ENCODE data around the gene ACADS.

DNA sequence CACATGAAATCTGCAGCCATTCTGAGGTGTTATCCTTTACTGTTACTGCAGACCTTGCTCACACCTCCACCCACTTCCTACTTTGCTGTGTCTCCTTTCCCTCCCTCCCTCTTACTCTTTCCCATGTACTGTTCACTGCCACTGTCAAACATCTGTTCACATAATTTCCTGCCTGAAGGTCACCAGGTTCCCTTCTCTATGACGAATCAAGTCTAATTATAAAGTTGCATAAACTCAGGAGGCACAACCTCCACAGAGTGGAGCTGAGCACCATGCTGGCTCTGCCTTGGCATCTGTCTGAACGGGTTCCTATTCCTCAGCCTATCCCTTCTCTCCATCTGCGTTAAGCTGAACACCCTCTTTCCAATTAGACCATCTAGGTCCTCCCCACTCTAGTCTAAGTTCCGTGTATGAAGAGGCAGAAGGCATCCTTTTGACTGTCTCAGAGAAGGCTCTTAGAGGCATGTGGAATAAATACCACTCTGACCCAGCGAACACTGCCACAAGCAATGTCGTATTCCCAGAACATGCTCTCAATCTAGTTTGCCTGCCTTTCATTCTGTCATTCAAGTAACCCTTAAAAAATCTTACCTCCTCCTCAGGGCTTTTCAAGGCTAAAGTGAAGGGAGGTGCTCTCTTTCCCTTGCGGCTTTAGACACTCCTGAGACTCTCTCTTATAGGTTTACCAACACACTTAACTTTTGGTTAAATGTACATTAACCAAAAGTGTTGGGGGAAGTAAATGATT lies 48.7 kb downstream of the ACADS start:
- TF ChIP-seq RAD21 (conservative IDR thresholded peaks at IDR 0.05): no peak
- TF ChIP-seq POLR2AphosphoS5 (IDR thresholded peaks at IDR 0.05): no peak
- TF ChIP-seq CTCF (IDR thresholded peaks at IDR 0.05; ENCODE audit: poor library complexity, severe bottlenecking): no peak
- TF ChIP-seq TAF1 (IDR thresholded peaks at IDR 0.05; ENCODE audit: low read depth): no peak

Measured in neural cell (in vitro differentiated cells).